HuH-7.5 (cell line): ENCODE data around the gene PEX7.
"Not testable (repeated sequence)": the region's sequence is repeated elsewhere in the genome, so short reads cannot be mapped to it uniquely, and the experiment has no call there.

ENCODE experiments used
- DNase-seq: peaks from one replicate; pipeline ENCODE4 v3.0.0; 2011; ENCODE audit warnings: low spot score

The PEX7 gene

DNA sequence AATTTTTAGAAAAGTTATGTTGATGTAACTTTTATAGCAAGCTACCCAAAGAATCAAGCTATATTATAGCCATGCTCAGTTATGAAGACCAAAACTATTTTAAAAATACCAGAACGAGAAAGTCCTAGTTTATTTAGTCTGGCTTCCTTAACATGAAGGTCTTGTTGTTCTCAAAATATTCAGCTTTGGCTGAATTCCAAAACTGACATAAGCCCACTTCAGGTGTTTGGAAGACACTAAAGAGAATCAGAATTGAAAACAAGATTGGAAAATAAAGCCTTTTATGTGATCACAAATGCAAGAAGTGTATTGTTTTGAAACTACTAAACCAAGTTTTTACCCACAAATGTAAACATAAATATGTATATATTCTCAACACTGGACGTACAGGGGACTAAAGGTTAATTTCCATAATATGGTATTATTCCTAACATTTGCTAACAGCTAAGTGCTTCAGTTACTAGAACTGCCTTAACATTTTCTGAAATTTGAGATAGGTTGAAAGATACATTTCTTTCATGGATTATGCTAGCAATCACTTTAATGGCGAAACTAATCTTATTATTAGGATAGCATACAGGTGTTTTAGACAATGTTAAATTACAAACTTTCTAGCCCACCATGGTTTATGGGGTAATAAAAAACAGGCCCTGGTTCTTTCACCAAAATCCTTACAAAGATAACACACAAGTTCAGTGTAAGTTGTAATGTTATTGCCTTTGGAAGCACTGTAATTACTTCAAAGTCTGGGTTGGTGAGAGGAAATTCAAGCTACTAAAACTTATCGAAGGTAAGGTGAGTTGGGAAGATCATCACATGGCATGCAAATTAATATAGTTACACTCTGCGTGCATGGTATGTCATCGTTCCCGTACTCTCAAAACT is 31.7 kb upstream of the PEX7 start:
- DNase-seq = no peak

DNA sequence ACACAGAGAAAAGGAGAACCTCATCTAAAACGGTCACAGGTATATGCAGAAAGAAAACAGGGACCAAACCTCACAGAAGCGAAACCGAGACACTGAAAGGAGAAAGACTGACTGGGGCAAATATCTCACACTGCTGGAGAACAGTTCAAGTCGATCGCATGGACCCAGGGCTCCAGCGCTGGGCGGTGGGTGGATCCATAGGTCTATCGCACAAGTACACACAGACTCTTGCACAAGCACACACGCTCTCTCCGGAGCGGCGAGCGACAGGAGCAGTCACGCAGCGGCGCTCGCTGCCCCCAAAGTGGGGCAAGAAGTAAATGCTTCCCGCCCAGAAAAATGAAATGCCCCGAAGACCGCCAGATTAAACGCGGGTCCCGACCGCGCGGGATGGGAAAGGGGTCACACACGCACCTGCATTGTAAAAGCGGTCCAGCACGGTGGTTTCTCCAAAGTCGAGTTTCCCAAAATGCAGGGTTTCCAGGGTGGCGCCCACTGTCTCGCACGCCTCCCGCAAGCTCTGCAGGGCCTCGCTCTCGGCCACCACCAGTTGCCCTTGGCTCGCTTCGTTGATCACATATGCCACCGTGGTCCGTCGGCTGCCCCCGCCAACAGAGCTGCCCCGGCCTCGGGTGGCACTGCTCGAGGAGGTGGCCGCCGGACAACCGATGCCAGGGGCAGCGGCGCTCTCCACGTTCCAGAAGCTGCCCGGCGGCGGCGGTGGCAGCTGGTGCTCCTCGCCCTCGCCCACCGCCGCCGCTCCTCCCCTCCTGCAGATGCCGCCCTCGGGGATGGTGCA is 30.9 kb upstream of the PEX7 start:
- DNase-seq = peak; percentile 15

DNA sequence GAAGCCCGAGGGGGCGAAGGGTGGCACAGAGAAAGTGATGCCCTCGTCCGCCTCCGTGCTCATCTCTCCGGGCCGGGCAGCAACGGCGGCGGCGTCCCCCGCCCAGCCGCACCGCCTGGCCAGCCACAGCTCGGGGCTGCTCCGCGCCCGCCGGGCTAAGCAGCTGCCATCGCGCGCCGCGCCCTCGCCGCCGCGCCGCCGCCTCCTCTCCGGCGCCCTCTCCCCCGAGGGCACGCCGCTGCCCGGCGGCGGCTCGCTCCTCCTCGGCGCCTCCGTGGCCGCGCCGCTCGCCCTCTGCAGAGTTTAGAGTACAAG is 30.3 kb upstream of the PEX7 start:
- no peak for DNase-seq

DNA sequence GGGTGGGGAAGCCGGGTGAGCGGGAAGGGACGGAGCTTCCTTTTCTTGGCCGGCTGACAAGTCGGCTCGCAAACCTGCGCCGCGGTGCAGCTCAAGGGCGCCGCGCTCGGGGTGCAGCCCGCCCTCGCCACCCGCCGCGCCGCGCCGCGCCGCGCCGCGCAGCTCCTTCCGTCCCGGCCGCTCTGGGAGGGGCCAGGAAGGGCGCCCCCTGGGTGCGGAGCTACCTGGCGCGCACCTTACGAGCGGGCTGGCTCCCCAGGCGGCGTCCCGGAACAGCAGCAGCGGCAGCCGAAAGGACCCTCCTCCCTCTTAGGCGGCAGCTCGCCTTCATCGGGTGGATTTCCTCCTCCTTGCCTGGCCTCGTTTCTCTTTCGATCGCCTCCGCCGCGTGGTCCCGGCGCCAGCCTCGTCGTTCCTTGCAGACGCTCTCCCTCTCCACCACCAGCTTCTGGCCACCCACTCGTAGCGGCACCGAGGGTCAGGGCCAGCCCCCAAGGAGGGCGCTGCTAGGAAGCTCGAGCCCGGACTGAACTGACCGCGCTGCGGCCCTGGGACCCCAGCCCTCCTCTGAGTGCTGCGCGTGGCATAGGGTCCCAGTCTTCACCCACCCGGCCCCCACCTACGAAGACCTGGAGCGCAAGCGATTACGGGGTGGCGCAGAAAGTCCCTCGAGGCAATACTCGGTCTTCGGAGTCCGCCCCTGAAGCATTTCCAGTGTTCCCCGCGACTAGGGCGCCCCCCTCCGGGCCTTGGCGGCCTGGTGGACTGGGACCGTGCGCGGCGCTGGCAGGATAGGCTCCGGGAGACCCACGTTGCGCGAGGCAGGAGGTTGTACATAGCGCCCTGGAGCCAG is 29.8 kb upstream of the PEX7 start, which contains the start of gene MAP3K5:
Gene MAP3K5 (minus strand): TSS at position 68 of the 853 bp plus-strand sequence. CDS start 320 bp downstream, outside the sequence.
- peak; percentile 56 for DNase-seq

DNA sequence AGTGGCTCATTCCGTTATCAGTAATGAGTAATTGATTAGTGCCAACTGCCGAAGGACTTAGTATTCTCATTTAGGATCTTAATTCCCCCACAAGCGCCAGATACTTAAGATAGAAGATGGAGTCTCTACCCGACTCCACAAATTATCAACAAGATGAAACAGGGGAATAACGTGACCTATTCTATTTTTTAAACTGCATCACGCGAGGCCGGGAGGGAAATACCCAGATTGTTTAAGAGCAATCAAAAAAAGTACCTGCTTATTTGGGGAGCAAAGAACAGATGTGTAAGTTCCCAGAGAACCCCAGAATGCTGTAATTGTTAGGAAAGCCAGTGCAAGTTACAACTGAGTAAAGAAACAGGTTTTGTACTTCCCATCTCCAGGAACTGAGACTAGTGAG is 29.0 kb upstream of the PEX7 start:
- DNase-seq = no peak

DNA sequence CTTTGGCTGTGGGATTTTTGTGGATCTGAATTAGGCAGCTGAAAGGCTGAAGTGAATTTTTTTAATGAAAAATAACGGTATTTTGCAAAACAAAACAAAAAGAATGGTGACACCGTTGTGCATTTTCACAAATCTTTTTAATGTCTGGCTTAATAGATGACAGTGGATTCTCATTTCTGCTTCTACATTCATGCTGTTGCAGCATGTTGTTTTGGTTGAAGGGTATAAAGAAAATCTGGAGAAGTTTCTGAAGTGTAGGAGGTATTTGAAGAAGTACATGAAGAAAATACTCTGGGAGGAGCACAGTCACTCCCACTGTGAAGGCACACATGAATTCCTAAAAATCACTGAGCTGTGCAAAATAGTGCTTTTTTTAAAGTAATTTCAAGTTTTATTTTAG is 27.0 kb upstream of the PEX7 start:
- DNase-seq = no peak

DNA sequence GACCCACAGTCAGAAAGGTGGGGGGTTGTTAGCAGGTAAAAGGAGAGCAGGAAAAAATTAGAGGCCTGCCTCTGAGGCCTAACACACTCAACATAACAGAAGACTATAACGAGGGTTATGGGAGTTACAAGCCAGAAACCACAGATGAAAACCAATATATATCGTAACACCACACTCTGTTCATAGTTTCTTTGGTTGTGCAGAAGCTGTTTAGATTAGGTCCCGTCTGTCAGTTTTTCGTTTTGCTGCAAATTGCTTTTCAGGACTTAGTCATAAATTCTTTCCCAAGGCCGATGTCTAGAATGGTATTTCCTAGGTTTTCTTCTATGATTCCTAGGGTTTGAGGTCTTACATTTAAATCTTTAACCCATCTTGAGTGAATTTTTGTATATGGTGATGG is 26.4 kb upstream of the PEX7 start:
- no peak for DNase-seq

DNA sequence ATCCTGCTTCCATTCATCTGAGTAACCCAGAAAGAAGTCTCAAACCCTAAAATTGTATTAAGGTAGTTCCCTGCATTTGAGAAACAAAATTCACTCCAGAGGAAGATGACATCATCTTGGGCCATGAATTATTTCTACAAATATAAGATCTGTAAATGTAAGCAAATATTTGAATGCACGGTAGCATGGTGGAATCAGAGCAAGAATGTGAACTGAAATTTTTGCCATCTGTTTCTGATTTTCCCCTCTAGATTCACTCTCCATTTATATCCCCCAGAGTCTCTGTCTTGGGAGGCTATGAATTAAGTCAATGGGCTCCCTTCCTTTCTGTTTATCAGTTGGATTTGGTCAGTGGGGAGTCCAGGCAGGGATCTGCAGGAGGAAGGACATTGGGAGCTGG is 24.3 kb upstream of the PEX7 start:
- DNase-seq = no peak

DNA sequence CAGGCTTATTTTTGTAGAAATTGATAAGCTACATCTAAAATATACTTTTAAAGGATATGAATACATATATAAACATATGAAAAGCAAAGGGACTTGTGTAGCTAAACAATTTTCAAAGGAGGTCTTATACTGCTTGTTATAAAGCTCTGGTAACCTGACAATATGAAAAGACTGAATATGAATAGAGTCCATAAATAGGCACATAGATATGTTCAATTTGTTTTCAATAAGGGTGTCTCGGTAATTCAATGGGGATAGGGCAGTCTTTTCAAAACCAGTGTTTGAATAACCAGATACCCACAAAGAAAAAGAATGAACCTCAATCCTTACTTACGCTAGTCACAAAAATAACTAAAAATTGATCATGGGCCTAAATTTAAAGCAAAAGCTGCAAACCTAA is 20.8 kb upstream of the PEX7 start:
- no peak for DNase-seq

DNA sequence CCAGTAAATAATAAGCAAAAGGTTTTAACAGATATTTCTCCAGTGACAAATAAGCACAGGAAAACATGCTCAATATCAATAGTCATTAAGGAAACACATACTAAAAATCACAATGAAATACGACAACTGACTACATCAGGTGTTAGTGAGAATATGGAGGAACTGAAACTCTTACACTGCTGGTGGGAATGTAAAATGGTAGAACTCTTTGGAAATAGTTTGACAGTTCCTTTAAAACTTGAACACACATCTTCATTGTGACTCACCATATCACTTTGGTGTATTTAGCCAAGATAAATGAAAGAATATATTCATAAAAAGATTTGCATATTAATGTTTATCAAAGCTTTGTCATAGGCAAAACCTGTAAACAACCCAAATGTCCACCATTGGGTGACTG is 18.8 kb upstream of the PEX7 start:
- DNase-seq = no peak

DNA sequence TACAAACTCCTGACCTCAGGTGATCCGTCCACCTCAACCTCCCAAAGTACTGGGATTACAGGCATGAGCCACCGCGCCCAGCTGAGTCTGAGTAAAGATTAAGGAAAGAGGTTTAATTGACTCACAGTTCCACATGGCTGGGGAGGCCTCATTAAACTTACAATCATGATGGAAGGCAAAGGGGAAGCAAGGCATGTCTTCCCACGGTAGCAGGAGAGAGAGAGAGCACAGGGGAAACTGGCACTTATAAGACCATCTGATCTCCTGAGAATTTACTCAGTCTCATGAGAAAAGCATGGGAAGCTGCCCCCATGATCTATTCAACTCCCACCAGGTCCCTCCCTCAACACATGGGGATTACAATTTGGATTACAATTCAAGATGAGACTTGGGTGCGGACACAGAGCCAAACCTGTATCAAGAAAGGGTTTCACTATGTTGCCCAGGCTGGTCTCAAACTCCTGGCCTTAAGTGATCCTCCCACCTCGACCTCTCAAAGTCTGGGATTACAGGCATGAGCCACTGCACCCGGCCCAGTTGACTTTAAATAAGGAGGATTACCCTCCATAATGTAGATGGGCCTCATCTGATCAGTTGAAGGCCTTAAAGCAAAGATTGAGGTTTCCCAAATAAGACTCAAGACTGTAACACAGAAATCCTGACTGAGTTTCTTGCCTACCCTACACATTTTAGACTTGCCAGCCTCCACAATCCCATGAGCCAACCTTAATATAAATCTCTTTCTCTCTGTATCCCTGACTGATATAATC is 13.1 kb upstream of the PEX7 start:
- no peak for DNase-seq

DNA sequence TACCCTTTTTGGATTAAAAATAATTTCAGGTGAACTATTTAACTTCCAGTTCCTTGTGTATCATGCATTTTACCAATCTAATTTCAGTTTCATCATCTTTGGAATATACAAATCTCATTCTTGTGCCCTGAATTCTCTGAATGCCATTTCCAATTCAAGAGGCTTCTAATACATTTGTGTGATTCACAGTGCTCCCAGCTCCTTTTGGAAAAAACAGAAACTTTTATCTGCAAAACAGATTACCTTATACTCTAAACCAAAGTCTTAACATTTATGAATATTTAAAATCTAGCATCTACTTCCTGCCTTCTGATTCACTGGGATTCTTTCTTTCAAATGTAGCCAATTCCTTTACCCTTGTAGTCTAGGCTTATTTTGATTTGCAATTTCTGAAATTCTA is 11.1 kb upstream of the PEX7 start:
- no peak for DNase-seq

DNA sequence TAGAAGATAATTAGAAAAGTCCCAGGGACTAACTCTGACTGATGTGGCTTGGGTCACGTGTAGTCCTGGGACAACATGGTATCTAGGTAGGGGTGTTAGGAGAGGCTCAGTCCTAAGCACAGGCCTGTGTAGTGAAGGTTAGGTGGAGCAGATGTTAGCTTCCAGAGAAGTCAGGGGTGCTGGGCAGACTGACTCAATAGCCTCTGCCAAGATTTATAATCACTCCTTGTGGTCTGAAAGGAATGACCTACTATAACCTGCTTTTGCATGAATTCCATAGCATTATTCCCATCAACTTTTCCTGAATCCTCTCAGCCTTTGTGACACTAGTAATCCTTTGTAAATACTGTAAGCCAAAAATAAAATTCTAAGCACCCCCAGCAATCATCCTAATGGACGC is 10.2 kb upstream of the PEX7 start:
- DNase-seq = no peak

DNA sequence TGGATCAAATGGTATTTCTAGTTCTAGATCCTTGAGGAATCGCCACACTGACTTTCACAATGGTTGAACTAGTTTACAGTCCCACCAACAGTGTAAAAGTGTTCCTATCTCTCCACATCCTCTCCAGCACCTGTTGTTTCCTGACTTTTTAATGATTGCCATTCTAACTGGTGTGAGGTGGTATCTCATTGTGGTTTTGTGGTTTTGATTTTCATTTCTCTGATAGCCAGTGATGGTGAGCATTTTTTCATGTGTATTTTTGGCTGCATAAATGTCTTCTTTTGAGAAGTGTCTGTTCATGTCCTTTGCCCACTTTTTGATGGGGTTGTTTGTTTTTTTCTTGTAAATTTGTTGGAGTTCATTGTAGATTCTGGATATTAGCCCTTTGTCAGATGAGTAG is 6.8 kb upstream of the PEX7 start:
- not testable (repeated sequence) for DNase-seq

DNA sequence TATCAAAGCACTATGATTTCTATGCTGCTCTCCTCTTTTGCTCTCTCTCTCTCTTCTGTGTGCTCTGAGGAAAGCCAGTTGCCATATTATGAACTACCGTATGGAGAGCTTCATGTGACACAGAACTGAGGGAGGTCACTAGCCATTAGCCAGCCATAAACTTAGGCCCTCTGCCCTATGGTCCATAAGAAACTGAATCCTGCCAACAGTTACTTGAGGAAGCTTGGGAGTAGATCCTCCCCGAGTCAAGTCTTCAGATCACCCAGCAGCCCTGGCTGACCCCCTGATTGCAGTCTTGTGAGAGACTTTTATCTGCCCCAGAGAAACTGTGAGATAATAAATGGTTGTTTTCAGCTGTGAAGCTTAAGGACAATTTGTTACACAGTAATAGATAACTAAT is 5.7 kb upstream of the PEX7 start:
- no peak for DNase-seq

DNA sequence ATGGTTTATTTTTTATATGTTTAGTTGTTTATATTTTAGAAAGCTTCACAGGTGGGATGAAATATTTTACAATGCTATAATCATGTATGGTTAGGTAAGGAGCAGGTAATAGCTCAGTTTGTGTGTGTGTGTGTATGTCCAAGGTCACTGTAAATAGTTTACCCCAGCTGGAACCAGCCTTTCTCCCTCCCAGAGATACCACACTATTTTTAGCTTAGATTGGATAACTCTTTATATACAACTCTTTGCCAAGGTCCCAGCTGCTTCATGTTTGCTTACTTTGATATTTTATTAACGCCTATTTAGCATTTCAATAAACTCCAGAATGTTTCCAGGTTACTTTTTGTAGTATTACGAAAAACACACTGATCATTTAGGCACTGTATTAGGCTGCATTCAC is 1.8 kb upstream of the PEX7 start:
- no peak for DNase-seq

DNA sequence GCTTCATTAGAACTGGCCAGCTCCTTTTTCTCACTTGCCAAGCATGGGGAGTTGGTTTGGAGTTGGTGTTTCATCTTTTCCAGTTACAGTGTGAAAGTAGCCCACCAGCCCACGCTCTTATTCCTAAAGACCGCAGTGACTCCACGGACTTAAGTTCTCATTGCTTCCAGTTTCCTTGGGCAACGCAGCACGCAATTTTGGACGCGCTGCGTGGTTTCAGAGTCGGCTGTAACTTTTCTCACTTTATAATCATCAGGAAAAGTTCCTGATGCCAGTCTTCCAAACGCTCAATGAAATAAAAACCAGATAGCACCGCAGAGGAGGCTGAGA is 381 bp upstream of the PEX7 start:
- DNase-seq = no peak

DNA sequence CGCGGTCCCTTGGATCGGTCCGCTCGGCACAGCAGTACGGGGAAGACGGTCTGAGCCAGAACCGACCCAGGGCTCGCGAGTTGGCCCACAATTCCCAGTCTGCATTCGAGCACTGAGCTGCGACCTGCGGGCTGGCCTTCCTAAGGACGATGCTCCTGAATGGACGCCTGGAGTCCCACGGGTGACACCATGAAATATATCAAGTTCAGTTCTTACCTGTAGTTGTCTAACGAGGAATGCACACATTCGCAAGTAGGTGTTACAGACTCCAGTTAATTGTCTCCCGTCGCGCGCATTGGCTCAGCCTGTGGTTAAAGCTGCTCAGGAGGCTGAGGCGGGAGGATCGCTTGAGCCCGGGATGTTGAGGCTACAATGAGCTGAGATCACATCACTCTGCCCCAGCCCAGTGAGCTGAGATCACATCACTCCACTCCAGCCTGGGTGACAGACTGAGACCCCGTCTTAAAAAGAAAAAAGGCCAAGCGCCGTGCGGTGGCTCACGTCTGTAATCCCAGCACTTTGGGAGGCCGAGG is 802 bp downstream of the PEX7 start:
- no peak for DNase-seq

DNA sequence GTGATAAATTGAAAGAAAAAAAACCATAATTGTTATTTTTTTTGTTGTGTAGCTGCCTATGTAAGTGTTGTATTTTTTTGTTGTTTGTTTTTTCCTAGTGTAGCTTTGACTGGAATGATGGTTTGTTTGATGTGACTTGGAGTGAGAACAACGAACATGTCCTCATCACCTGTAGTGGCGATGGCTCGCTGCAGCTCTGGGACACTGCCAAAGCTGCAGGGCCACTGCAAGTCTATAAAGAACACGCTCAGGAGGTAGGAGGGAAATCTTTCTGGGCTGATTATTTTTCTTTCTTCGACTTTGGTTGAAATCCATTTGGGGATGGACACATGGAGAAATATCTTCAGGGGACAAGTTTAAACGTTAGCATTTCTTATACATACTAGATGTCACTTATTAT is 3.8 kb downstream of the PEX7 start:
- DNase-seq = no peak

DNA sequence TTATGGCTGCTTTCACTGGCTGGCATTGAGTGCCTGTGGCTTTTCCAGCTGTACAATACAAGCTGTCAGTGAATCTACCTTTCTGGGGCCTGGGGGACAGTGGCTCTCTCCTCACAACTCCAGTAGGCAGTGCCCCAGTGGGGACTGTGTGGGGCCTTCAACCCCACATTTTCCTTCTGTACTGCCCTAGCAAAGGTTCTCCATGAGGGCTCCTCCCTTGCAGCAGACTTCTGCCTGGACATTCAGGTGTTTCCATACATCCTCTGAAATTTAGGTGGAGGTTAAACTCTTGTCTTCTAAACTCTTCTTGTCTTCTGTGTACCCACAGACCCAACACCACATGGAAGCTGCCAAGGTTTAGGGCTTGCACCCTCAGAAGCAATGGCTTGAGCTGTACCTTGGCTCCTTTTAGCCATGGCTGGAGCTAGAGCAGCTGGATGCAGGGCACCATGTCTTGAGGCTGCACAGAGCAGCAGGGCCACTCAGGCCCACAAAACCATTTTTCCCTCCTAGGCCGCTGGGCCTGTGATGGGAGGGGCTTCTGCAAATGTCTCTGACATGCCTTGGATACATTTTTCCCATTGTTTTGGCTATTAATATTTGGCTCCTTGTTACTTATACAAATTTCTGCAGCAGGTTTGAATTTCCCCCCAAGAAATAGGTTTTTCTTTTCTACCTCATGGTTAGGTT is 9.6 kb downstream of the PEX7 start:
- DNase-seq = no peak
